Neural cell (in vitro differentiated cells): ENCODE measurements around the gene ATP9B. TPM values are rescaled to one million over a fixed set of nuclear protein-coding genes. Genes with fewer than 3 reads are reported as not detected.

Experiments
- H2AFZ ChIP-seq: fragments of 200-600, 300-800 bp; sonication (generic), shearing (Covaris generic); 2 replicates; pipeline ENCODE4 v1.6.0; 2014; ENCODE audit warnings: low read depth, mild to moderate bottlenecking, antibody characterized with exemption, low read length, moderate library complexity
- H3F3A ChIP-seq: fragments of 200-600 bp; shearing (Covaris generic); 2 replicates; pipeline ENCODE4 v1.6.1; 2016; ENCODE audit warnings: mild to moderate bottlenecking, moderate library complexity, mixed read lengths, antibody characterized with exemption, low read length; ENCODE audit not compliant: insufficient read depth, poor library complexity, severe bottlenecking
- H3K27ac ChIP-seq: fragments of 200-600, 300-800 bp; sonication (generic), shearing (Covaris generic); 2 replicates; pipeline ENCODE4 v1.5.1; 2014; ENCODE audit warnings: mild to moderate bottlenecking, low read length, moderate library complexity
- H3K27me3 ChIP-seq: fragments of 300-800, 200-600 bp; sonication (generic), shearing (Covaris generic); 2 replicates; pipeline ENCODE4 v1.6.0; 2014; ENCODE audit warnings: mild to moderate bottlenecking, low read depth, low read length, moderate library complexity; ENCODE audit not compliant: insufficient read depth
- H3K36me3 ChIP-seq: fragments of 300-800, 200-600 bp; sonication (generic), shearing (Covaris generic); 2 replicates; pipeline ENCODE4 v1.5.1; 2014; ENCODE audit warnings: mild to moderate bottlenecking, antibody characterized with exemption, low read length, moderate library complexity; ENCODE audit not compliant: insufficient read depth
- H3K4me2 ChIP-seq: fragments of 300-800, 200-600 bp; sonication (generic), shearing (Covaris generic); 2 replicates; pipeline ENCODE4 v1.6.0; 2014; ENCODE audit warnings: mild to moderate bottlenecking, low read length
- H3K4me3 ChIP-seq: fragments of 300-800, 200-600 bp; sonication (generic), shearing (Covaris generic); 2 replicates; pipeline ENCODE4 v1.5.1; 2014; ENCODE audit warnings: mild to moderate bottlenecking, low read length, moderate library complexity
- H3K79me2 ChIP-seq: fragments of 200-600 bp; shearing (Covaris generic); replicated peaks from 2 replicates; pipeline ENCODE4 v1.6.0; 2014; ENCODE audit warnings: mild to moderate bottlenecking, low read length, moderate library complexity; ENCODE audit not compliant: insufficient read depth
- H3K9ac ChIP-seq: fragments of 300-800, 200-600 bp; sonication (generic), shearing (Covaris generic); 2 replicates; pipeline ENCODE4 v1.6.1; 2016; ENCODE audit warnings: mild to moderate bottlenecking, low read length, mixed read lengths
- H3K9me2 ChIP-seq: fragments of 200-600 bp; shearing (Covaris generic); 2 replicates; pipeline ENCODE4 v1.6.1; 2016; ENCODE audit warnings: mild to moderate bottlenecking, low read length, mixed read lengths; ENCODE audit not compliant: insufficient read depth
- H3K9me3 ChIP-seq: fragments of 200-600, 300-800 bp; sonication (generic), shearing (Covaris generic); 2 replicates; pipeline ENCODE4 v1.6.1; 2016; ENCODE audit warnings: mild to moderate bottlenecking, mixed run types, low read length, moderate library complexity, mixed read lengths
- H4K20me1 ChIP-seq: fragments of 200-600 bp; shearing (Covaris generic); 2 replicates; pipeline ENCODE4 v1.6.1; 2016; ENCODE audit warnings: mild to moderate bottlenecking, mixed run types; ENCODE audit not compliant: insufficient read depth
- EP300 ChIP-seq: fragments of 450-650 bp; conservative IDR thresholded peaks from 2 replicates; pipeline ENCODE4 v1.6.1; 2014; ENCODE audit warnings: antibody characterized with exemption, mild to moderate bottlenecking, moderate library complexity; ENCODE audit not compliant: poor library complexity, severe bottlenecking
- EZH2 ChIP-seq: fragments of 200-600, 300-800 bp; shearing (Covaris generic), sonication (generic); IDR thresholded peaks from 2 replicates; pipeline ENCODE4 v1.6.1; 2014; ENCODE audit warnings: antibody characterized with exemption, low read length, borderline replicate concordance, mild to moderate bottlenecking; ENCODE audit not compliant: insufficient read depth, poor library complexity, severe bottlenecking
- MXI1 ChIP-seq: fragments of 450-650 bp; conservative IDR thresholded peaks from 2 replicates; pipeline ENCODE4 v1.6.1; 2014; ENCODE audit warnings: antibody characterized with exemption, mild to moderate bottlenecking; ENCODE audit not compliant: poor library complexity, severe bottlenecking
- POLR2AphosphoS5 ChIP-seq: IDR thresholded peaks from 2 replicates; pipeline ENCODE4 v1.6.1; 2012
- RAD21 ChIP-seq: fragments of 450-650 bp; conservative IDR thresholded peaks from 2 replicates; pipeline ENCODE4 v1.6.1; 2014; ENCODE audit warnings: antibody characterized with exemption, mild to moderate bottlenecking, moderate library complexity
- SMC3 ChIP-seq: fragments of 450-650 bp; conservative IDR thresholded peaks from 2 replicates; pipeline ENCODE4 v1.6.1; 2014; ENCODE audit warnings: antibody characterized with exemption, mild to moderate bottlenecking, moderate library complexity; ENCODE audit not compliant: poor library complexity
- TAF1 ChIP-seq: IDR thresholded peaks from 2 replicates; pipeline ENCODE4 v1.6.1; 2012; ENCODE audit warnings: low read depth
- polyA plus RNA-seq: library from polyadenylated mRNA; depleted of rRNA; stranded (reverse); fragments of >200 nt; gene quantifications from 2 replicates; pipeline ENCODE4 v1.2.3, GENCODE V29; 2014
- TF ChIP-seq, protein P1 (sequence below): fragments of 450-650 bp; IDR thresholded peaks from 2 replicates; pipeline ENCODE4 v1.5.1; 2014; ENCODE audit warnings: antibody characterized with exemption, mild to moderate bottlenecking, moderate library complexity; ENCODE audit not compliant: poor library complexity, severe bottlenecking
- TF ChIP-seq, protein P2 (sequence below): IDR thresholded peaks from 2 replicates; pipeline ENCODE4 v1.6.1; 2012; ENCODE audit warnings: borderline replicate concordance

ATP9B gene
- polyA plus RNA-seq, 1 donor from 2014 or later, result 15.4 TPM

DNA sequence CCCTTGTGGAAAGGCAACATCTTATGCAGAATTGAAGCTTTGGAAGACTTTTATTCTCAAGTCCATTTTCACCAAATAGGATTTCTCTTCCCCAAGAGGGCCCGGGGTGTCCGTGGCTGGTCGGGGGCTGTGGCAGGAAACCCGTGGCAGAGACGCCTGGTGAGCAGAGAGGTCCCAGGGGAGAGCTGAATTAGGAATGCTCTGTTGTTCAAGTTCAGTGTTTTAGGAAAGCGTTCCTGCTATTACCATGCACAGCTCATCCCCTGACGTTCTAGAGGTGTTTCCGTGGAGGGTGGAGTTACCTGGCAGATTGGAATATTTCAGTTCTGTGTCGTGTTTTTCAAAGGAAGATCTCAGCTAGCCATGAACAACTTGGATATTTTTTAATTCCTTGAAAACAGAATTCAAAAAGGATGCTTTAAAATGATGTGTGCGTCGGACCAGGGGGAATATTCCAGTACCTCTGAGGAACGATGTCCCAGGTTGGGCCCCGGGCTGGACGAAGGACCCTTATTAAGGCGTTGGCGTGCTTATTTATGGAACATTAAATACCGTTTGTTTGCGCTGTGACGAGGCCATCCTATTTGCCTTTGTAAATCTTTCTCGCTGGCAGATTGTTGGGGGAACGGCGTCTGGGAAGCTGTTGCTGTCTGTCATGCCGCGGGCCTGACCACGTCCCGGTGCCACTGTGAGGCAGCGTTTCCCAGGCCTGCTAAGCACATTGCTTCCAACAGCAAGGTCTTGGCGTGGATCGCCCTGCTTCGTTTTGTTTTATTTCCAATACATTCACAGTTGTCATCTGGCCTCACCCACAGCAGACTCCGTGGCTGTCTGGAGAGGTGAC, 334.8 kb downstream of the ATP9B start:
- Histone ChIP-seq H3K27me3 (peaks cover 15% of the 10 kb centered on the region), H3F3A (no peaks in the 10 kb centered on the region), H3K9me3 (no peaks in the 10 kb centered on the region), H3K4me2 (no peak overlapping the region), H2AFZ (no peak overlapping the region), H3K9me2 (no peaks in the 10 kb centered on the region), H3K79me2 (no peaks in the 10 kb centered on the region), H3K36me3 (no peaks in the 10 kb centered on the region), H4K20me1 (no peaks in the 10 kb centered on the region), H3K9ac (no peak overlapping the region), H3K4me3 (no peak overlapping the region), H3K27ac (no peak overlapping the region)
- no peak for TF ChIP-seq RAD21

DNA sequence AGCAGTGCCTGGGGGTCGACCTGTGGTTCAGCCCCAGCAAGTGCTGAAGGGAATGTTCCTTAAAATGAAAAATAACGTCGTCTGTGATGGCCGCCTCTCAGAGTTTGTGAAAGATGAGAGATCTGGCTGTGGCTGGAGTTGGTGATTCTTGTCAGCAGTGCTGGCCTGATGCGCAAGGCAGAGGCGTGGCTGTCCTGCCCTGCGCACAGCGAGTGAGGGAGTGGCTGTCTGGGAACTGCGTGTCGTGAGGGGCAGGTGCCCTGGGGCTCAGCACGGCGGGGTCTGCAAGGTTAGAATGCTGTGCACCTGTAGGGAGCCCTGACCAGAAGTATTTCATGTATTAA, 335.3 kb downstream of the ATP9B start:
- no peak overlapping the region for H3K27ac ChIP-seq
- H3K9me3 ChIP-seq, result no peaks in the 10 kb centered on the region
- H2AFZ ChIP-seq, result no peak overlapping the region
- H3F3A ChIP-seq, result no peaks in the 10 kb centered on the region
- H3K27me3 ChIP-seq, result peaks cover 9% of the 10 kb centered on the region
- TF ChIP-seq POLR2AphosphoS5 (no peak), EP300 (no peak), RAD21 (no peak), TAF1 (no peak), MXI1 (no peak), EZH2 (no peak), SMC3 (no peak)
- TF ChIP-seq, protein P1, sequence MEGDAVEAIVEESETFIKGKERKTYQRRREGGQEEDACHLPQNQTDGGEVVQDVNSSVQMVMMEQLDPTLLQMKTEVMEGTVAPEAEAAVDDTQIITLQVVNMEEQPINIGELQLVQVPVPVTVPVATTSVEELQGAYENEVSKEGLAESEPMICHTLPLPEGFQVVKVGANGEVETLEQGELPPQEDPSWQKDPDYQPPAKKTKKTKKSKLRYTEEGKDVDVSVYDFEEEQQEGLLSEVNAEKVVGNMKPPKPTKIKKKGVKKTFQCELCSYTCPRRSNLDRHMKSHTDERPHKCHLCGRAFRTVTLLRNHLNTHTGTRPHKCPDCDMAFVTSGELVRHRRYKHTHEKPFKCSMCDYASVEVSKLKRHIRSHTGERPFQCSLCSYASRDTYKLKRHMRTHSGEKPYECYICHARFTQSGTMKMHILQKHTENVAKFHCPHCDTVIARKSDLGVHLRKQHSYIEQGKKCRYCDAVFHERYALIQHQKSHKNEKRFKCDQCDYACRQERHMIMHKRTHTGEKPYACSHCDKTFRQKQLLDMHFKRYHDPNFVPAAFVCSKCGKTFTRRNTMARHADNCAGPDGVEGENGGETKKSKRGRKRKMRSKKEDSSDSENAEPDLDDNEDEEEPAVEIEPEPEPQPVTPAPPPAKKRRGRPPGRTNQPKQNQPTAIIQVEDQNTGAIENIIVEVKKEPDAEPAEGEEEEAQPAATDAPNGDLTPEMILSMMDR, result no peak
- TF ChIP-seq, protein P2, sequence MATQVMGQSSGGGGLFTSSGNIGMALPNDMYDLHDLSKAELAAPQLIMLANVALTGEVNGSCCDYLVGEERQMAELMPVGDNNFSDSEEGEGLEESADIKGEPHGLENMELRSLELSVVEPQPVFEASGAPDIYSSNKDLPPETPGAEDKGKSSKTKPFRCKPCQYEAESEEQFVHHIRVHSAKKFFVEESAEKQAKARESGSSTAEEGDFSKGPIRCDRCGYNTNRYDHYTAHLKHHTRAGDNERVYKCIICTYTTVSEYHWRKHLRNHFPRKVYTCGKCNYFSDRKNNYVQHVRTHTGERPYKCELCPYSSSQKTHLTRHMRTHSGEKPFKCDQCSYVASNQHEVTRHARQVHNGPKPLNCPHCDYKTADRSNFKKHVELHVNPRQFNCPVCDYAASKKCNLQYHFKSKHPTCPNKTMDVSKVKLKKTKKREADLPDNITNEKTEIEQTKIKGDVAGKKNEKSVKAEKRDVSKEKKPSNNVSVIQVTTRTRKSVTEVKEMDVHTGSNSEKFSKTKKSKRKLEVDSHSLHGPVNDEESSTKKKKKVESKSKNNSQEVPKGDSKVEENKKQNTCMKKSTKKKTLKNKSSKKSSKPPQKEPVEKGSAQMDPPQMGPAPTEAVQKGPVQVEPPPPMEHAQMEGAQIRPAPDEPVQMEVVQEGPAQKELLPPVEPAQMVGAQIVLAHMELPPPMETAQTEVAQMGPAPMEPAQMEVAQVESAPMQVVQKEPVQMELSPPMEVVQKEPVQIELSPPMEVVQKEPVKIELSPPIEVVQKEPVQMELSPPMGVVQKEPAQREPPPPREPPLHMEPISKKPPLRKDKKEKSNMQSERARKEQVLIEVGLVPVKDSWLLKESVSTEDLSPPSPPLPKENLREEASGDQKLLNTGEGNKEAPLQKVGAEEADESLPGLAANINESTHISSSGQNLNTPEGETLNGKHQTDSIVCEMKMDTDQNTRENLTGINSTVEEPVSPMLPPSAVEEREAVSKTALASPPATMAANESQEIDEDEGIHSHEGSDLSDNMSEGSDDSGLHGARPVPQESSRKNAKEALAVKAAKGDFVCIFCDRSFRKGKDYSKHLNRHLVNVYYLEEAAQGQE, result no peak
- H4K20me1 ChIP-seq, result no peaks in the 10 kb centered on the region
- H3K36me3 ChIP-seq, result no peaks in the 10 kb centered on the region
- no peak overlapping the region for H3K4me3 ChIP-seq
- no peak overlapping the region for H3K9ac ChIP-seq
- H3K79me2 ChIP-seq, result no peaks in the 10 kb centered on the region
- H3K4me2 ChIP-seq, result no peak overlapping the region
- H3K9me2 ChIP-seq, result no peaks in the 10 kb centered on the region
